HG03457 (cell line): Measurements from ENCODE around the gene GABRR3.

Experiments used
- ATAC-seq: cut with Tn5 transposase; IDR thresholded peaks from one replicate; pipeline ENCODE4 v1.9.1; 2021; ENCODE audit warnings: moderate number of reproducible peaks; ENCODE audit not compliant: unreplicated experiment

Gene GABRR3

DNA sequence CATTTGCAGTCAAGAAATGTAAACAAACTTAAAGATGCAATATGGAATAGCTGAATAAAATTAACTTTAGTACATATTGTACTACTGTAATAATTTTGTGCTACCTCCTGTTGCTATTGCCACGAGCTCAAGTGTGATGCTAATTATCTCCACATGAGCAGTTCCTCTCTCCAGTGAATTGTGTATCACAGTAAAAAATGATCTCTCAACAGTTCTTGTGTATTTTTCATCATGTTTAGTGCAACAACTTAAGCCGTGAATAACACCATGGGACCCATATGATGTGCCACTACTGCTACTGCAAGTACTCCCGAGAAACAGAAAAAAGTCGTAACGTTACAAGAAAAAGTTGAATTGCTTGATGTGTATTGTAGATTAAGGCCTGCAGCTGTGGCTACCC lies 75.2 kb downstream of the GABRR3 start:
- no peak for ATAC-seq

- ATAC-seq = no peak
Observed at GRCh38 chr3:97958796-97959195, 76.3 kb downstream of the GABRR3 start.

DNA sequence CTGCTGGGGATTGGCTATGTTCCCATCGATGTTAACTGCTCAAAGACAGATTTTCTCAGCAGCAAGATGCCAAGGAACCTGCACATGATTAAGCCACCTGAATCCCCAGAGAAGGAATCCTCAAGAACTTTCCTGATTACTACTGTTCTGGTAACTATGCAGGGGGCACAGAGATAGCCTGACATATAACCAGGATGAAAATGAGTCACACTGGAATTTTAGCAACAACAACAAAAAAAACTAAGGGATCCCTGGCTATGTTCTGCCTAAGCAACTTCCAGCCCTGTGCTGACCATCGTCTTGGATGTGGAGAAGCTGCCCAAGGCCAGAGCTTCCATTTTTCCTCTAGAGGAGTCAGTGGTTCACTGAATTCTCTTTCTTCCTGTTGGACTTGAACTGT lies 76.7 kb downstream of the GABRR3 start:
- no peak for ATAC-seq

GRCh38 chr3:97957617-97958311 lies 77.4 kb downstream of the GABRR3 start:
- no peak for ATAC-seq

DNA sequence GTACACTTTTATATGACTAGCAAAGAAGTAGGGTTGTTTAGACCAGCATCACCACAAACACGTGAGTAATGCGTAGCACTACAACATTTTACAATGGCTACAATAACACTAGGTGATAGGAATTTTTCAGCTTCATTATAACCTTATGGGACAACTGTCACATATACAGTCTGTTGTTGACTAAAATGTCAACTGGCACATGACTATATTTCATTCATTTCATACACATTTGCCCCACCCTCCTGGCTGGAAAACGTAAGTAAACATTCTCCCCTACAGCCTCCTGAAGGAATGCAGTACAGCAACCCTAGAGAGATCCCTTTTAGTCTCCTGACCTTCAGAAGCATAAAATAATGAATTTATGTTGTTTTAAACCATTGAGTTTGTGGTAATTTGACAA lies 79.1 kb downstream of the GABRR3 start:
- ATAC-seq = no peak

DNA sequence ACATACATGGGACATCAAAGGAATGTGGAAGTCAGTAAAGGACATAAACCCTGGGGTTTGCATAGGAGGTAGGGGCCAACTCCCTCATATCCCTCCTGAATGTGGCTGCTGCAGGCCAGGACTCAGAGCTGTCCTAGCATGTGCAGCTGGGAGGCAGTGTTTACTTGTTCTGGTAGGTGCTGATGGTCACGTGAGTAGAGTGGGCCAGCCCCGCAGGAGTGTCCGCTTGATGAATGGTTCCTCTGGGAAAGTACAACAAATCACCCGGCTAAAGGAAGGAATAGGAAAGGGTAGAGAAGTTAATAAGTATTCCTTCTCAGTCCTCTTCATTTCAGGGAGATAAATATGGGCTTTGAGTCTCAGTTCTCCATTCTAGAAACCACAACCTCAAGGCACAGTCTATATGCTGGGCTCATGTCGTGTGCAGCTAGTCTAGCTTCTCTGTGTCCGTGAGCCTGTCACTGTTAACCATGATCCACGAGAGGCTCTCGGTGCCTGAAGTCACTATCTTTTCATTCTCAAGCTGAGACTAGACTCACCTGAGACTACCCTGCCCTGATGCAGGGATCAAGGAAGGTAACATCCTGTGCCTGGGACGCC lies 80.8 kb downstream of the GABRR3 start:
- ATAC-seq = no peak

DNA sequence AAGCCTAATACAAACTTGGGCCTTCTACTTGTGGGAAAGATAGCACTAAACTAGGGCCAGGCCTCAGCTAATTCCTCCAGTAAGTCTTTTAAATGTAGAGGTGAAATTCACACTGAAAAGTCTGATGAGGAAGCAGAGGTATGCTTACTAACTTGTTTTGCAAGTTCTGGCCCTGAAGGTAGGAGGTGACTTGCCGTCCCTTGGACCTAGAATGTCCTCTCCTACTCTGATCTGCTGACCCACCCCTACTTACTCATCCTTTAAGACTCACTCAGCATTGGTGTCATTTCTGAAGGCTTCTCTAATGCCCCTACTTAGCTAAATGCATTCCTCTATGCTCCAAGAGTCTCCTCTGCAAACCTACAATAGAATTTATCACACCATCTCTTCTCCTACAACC lies 82.2 kb downstream of the GABRR3 start:
- ATAC-seq = no peak

- ATAC-seq = no peak
Observed at GRCh38 chr3:97952280-97952679, 82.8 kb downstream of the GABRR3 start.

- no peak for ATAC-seq
Observed at GRCh38 chr3:97950360-97950759, 84.8 kb downstream of the GABRR3 start.

- no peak for ATAC-seq
Observed at GRCh38 chr3:97949743-97950142, 85.4 kb downstream of the GABRR3 start.

DNA sequence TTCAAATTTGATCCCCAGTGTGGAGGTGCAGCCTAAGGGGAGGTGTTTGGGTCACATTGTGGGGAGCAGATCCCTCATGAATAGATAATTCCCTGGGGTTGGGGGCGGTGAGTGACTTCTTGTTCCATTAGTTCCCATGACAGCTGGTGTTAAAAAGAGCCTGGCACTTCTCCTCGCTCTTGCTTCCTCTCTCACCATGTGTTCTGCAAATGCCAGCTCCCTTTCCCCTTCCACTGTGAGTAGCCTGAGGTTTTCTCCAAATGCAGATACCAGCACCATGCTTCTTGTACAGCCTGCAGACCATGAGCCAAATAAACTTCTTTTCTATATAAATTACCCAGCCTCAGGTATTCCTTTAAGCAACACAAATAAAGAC lies 86.0 kb downstream of the GABRR3 start:
- ATAC-seq = no peak

DNA sequence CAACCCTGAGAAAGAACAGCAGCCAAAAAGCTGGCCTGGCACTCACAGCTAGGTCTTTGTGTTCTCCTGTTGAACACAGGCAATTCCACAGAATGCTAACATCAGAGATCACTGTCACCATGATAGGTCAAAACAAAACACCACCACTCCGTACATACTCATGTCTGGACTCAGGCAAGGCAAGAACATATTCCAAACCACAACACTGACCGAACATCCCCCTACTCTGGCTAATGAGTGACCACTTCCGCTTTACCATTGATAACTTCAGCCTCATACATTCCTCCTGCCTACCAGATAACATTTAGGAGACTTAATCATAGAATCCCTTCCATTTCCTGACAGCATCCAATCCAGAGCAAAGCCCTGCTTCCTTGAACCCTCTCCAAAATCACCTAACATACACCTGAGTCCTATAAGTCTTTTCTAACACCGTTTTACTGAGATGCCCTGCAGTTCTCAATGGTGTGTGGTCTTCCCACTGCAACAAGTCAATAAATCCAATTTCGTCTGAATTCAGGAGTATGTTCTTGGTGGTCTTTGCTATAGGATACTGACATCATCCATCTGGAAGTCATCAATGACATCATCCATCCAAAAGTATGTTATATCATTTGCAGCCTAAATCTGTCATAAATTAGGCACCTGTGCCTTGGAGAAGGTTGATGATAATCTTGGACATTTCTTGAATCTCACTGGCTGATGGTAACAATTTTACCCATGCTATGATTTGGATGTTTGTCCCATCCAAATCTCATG lies 86.6 kb downstream of the GABRR3 start:
- ATAC-seq = no peak

DNA sequence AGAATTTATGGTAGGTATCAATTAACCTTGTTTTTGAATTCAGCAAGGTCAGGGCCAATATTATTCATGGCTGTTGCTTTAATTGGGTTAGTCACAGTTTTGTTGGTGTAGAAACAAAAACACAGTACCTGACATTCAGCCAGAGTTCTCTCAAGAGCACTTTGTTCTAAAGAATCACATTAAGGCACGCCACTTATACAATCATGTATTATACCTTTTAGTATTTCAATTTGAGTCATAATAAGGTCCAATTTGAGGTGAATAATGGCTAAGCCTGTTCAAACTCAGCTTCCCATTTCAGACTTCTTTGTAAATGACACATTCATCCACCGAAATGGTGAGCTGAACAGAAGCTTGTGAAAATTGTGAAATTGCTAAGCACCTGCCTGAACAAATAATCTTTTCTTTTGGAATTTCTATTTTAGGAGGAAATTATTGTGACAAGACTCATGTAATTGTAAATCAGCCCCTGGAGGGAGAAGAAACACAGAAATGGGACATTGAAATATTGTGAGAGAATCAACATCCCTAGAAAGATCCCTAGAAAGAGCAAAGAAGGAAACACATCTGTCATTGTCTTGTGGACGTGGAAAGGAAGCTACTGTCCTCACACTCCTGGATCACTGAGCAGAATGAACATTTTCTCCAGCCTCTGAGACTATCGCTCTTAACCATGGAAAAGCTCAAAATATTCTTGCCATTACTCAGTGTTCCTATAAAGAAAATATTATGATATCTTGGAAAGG lies 92.1 kb downstream of the GABRR3 start:
- no peak for ATAC-seq

- no peak for ATAC-seq
Observed at GRCh38 chr3:97940034-97940433, 95.1 kb downstream of the GABRR3 start.

DNA sequence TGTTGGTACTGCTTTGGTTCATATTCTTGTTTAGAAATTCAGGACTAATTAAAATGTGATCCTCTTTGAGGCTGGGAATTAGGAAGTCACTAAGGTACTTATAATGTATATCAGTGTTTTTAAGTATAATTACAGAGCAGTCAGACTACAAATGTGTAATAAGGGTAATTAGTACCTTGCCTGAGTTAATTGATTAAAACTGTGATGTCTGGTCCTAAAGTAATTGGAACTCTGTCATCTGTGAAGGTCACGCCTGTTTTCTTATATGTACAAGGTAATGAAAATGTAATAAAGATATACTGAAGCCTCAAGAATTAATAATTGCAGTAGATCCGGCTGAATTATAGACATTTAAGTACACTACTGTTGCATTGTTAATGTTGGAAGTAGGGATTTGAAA lies 95.7 kb downstream of the GABRR3 start:
- ATAC-seq = no peak

- no peak for ATAC-seq
Observed at GRCh38 chr3:97938444-97938843, 96.7 kb downstream of the GABRR3 start.

- no peak for ATAC-seq
Observed at GRCh38 chr3:97937205-97937604, 97.9 kb downstream of the GABRR3 start.

DNA sequence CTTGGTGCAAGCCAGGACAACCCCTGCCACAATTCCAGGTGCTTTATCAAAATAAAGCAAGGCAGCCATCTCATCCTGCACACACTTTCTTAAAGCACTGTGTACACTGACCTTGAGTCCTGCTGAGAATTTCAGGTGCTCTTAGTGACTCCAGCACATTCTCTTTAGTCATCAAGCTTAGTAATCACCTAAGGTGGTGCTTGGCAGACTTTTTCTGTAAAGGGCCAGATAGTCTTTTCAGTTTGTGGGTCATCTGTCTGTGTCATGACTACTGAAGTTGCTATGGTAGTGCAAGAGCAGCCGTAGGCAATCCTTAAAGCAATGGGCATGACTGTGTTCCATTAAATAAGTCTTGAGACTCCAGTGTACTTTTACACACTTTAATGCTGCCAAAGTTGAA lies 99.3 kb downstream of the GABRR3 start:
- ATAC-seq = no peak
